T follicular helper cell (primary cell): ENCODE measurements around the gene LRP8.
"Not testable (repeated sequence)": the region's sequence is repeated elsewhere in the genome, so short reads cannot be mapped to it uniquely, and the experiment has no call there.

Experiments used
- DNase-seq: peaks from one replicate; pipeline ENCODE4 v3.0.0-alpha.2; 2020; ENCODE audit warnings: low read depth

Gene LRP8

GRCh38 chr1:53284224-53285020, 43.4 kb downstream of the LRP8 start:
- no peak for DNase-seq

GRCh38 chr1:53283156-53283555, 44.7 kb downstream of the LRP8 start:
- DNase-seq, result not testable (repeated sequence)

DNA sequence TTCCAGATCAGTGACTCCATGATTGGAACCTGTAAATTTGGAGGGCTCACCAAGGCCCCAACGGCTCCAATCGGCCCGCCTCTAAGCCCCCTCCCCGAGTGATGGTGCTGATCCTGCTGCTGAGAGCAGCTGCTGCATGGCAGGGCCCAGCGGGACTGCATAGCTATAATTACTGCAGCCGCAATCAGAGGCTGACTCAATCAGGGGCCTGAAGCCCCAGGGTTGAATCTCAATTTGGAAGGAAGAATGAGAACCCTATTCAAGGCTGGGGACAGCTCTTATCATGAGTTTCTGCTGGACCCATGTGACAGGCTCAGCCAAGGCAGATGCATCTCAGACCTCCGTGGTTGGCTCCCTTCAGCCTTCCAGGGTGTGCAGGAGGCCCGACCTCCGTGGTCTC, 46.7 kb downstream of the LRP8 start:
- DNase-seq, result no peak

DNA sequence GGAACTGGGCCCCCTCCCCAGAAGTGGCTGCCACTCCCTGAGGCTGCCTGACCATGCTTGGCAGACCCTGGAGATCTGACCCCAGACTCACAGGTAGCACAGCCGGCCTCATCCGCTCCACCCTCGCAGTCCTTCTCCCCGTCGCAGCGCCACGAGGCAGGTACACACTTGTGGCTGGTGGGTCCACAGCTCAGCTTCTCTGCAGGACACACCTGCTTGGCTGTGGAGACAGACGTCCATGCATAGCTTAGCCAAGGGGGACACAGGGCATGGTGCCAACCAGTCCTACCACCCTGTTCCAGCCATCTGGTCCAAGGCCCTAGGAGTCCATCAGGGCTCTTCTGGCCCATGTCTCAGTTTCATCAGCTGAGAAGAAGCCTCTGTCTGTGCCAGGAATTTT, 47.4 kb downstream of the LRP8 start:
- DNase-seq, result no peak

- DNase-seq, result no peak
Observed at GRCh38 chr1:53279296-53280200, 48.3 kb downstream of the LRP8 start.

- peak; percentile 50 for DNase-seq
Observed at GRCh38 chr1:53278298-53278725, 49.6 kb downstream of the LRP8 start.

DNA sequence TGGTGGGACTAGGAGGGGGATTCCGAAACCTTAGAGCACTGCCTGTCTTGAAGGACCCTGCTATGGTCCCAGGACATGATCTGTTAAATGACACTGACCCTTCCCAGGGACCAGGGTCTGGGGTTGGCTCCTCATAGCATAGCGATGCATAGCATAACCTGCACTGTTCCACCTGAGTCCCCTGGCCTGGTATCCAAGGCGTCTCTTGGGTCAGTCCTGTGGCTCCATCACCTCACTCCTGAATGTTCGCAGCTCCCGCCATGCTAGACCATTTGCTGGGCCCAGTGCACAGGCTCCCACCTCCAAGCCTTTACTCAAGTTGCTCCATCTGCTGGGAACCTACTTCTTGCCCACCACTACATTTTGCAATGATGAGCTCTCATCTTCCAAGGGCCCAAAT, 50.5 kb downstream of the LRP8 start:
- DNase-seq, result no peak

DNA sequence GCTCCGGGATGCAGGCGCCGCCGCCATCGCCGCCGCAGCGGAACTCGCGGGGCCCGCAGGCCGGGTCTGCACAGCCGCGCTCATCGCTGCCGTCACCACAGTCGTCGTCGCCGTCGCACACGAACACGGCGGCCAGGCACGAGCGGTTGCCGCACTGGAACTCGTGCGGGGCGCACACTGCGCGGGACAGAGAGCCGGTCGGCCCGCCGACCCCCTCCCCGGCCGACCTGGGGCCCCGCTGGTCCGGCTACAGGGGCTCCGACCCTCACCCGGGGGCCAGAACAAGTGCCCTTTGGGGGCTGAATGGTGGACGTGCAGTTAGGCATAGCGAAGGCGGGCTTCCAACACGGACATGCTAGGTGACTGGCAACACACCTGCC, 51.0 kb downstream of the LRP8 start:
- no peak for DNase-seq

GRCh38 chr1:53276153-53276901, 51.5 kb downstream of the LRP8 start:
- DNase-seq, result no peak

GRCh38 chr1:53275566-53275965, 52.3 kb downstream of the LRP8 start:
- DNase-seq, result no peak

DNA sequence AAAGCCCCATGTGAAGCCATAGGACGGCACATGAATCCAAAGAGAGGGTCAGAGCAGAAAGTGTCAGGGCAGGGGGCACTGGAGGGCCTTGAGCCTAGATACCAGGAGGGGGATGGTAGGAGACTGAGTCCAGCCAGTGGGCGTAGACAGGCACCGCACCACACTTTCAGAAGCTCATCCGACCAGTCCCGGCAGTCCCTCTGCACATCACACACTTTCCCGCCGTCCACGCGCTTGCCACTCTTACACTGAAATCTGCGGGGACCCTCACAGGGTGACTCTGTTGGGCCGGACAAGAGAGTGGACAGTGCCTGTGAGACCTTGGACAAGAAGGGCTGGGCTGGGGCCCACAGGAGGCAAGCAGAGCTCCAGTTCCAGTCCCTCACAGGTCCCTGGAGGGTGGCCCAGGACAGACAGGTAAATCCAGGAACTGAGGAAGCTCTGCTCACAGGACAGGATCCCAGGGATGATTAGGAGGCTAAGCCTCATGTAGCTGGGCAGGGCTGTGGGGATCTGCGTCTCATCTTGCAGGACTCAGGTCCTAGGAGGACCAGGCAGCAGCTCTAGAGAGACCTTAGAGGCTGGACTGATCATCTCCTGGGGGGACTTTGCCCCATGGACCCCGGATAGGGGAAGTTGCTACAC, 53.2 kb downstream of the LRP8 start:
- DNase-seq, result no peak

DNA sequence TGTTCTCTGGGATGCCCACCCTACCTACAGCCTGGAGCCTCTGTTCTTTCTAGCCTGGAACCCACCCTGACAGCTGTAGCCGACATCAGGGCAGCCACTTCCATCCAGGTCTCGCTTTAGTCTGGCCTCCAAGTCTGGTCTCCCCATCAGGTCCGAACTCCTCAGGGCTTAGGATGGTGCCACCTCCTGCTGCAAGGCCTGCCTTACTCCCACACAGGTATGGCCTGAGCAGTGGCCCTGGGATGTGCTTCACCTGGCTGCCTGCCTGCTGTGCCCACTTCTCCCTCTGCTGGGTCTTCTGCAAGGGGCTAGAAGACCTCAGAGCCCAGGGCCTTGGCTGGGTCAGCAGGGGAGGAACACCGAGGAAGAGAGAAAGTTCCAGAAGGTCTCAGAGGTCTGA, 53.8 kb downstream of the LRP8 start:
- no peak for DNase-seq

DNA sequence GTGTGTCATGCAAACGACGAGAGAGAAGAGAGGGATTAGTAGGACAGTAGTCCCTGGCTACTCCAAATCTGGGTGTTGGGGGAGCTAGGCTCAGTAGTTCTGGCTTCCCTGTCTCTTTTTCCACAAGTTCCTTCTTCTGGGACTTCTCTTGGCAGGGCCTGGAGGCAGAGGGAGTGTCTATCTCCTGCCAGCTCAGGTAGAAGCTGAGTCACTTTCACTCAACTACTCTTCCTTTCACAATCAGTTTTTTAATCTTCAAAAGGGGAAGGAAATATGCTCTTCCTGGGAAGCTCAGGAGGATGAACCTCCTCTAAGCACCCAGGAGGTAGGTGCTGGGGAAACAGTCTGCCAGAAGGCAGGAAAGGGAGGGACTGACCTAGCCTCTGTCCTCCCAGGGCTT, 54.3 kb downstream of the LRP8 start:
- DNase-seq, result no peak

GRCh38 chr1:53272349-53272748, 55.5 kb downstream of the LRP8 start:
- no peak for DNase-seq

DNA sequence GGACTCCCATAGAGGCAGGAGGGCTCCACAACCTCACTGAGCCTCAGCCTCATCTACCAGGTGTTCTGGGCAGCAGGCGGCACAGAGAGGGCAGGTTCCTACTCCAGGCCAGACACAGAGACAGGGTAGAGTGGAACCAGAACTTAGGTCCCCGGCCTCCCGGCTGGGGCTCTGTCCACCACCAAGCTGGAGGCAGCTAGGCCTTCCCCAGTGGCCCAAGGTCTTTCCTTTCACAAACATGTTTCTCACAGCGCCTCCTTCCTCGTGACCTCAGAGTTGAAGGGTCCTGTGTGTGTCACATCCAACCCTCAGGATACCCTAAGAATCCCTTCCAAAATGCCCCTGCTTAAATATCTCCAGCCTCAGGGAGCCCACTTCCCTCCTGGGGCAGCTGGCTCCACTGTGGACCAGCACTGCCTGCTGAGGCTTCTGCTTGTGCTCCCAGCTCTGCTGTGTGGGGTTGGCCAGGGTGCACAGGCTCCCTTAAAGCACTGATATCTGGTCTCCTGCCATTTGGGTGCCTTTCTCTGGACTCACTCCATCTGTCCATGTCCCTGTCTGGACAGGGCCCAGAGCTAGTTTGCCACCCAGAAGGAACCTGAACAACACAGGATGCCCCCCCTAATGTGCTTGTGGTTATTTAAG, 56.3 kb downstream of the LRP8 start:
- DNase-seq, result no peak

- no peak for DNase-seq
Observed at GRCh38 chr1:53270873-53271272, 57.0 kb downstream of the LRP8 start.

GRCh38 chr1:53270107-53270506, 57.8 kb downstream of the LRP8 start:
- no peak for DNase-seq

GRCh38 chr1:53267761-53268160, 60.1 kb downstream of the LRP8 start:
- DNase-seq, result no peak

GRCh38 chr1:53266038-53266437, 61.8 kb downstream of the LRP8 start:
- no peak for DNase-seq

GRCh38 chr1:53265581-53265980, 62.3 kb downstream of the LRP8 start:
- DNase-seq, result no peak

DNA sequence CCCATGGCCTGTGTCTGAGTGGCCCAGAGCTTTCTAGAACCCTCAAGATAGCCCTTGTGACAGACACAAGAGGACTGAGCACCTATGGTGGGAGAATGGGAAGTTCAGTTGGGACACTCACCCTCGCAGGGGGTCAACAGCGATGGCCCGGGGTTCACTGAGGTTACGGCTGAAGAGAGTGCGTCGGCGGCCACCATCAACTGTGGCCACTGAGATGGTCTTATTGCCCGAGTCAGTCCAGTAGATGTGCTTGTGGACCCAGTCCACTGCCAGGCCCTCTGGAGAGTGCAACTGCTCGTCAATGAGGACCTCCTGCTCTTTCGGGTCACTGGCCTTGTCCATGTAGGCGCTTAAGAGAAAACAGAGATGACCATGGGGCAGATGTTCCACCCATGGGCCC, 63.8 kb downstream of the LRP8 start:
- no peak for DNase-seq
